Epidermal melanocyte (primary cell): ENCODE data around the gene MAPK4.
"Not testable (repeated sequence)": the region's sequence is repeated elsewhere in the genome, so short reads cannot be mapped to it uniquely, and the experiment has no call there.

ENCODE experiments used
- DNase-seq: peaks from one replicate; pipeline ENCODE4 v3.0.0; 2011; ENCODE audit warnings: low spot score; ENCODE audit not compliant: insufficient read length

The MAPK4 gene

DNA sequence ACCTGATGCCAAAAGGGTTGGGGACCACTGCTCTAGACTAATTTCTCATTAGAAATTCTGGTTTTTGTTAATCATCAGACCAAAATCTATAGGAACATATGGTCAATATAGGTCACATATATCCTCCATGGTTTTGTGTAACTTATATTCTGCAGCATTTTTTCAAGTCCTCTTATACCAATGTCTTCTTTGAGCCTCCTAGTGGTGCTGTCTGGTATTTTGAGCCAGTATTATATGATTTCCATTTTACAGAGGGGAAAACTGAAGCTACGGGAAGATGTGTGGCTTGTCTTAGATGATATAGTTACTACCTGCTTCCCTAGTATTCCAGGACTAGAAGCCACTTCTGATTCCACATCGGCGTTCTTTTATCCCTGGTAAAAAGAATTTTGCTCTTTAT lies 13.8 kb downstream of the MAPK4 start:
- DNase-seq, result no peak

DNA sequence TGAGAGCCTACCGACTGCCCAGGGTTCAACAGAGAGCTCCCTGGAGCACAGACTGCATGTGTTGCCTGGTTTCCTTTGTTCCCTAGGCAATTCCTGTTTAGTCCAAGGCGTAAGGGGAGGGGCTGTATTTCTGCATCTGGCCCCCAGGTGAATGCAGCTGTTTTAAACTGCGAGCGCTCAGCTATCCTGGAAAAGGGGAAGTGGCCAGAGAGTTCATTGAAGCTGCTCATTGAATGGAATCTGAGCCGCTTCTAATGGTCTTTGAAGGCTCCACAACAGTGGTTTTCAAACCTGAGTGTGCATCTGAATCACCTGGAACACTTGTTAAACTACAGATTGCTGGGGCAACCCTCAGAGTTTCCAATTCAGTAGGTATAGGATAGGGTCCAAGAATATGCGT lies 18.1 kb downstream of the MAPK4 start:
- no peak for DNase-seq

DNA sequence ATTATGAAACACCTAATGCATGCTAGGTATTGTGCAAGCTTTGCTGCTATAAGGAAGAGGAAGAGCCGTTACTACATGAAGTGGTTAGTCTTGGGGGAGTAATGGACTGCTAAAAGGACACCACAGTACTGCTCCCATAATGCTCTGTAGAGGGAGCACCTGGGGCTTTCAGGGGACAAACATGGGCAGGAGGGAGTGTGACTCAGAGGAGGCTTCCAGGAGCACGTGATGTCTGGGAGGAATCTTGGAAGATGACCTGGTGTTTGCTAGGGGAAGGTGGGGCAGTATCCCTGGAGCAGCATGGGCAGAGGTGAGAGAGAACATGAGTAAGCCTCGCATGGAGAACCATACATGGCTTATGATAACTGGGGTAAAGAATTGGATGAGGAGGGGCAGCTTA lies 18.8 kb downstream of the MAPK4 start:
- no peak for DNase-seq

DNA sequence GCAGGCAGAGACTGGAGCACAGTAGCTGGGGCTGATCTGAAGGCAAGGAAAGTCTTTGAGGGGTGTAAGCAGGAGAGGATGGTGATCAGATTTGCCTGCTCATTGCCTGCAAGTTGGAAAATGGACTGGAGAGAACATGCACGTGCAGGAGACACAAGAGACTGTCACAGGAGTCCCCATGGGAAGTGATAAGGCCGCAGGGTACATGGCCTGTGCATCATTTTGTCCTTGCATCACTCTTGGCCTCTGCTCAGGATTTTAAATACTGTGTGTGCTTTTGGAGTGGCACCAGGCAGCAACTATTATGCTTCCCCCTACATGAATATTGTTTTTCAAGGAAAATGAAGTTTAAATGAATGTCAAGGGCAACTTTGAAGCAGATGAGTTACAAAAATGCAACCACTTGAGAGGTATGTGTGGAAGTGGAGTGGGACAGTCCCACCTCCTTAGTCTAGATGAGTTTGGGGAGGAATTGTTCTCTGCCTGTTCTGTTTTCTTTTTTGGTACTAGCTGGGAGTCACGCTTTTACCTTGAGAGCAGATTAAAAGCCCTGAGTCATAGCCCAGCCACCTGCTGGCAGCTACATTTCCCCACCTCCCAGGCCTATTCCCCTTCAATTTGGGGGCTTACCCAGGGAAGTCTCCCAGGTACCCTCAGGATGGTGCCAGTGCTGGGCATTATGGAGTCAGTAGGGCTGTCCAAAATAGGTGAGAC lies 19.3 kb downstream of the MAPK4 start:
- DNase-seq, result no peak

DNA sequence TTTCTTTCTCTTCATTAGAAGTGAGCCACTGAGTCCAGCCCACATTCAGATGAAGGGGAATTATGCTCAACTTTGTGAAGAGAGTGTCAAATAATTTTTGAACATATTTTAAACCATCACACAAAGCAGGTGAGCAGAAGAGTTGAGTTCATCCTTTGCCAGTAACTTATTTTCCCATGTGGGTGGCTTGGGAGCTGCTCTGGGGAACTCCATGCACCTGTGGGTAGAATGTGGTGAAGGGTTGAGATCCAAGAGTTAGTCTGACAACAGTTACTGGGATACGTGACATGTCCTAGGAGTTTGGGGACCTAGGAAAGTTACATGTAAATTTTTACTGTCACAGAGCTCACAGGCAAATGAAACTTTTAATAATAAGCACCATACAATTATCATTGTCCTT lies 21.6 kb downstream of the MAPK4 start:
- DNase-seq, result no peak

DNA sequence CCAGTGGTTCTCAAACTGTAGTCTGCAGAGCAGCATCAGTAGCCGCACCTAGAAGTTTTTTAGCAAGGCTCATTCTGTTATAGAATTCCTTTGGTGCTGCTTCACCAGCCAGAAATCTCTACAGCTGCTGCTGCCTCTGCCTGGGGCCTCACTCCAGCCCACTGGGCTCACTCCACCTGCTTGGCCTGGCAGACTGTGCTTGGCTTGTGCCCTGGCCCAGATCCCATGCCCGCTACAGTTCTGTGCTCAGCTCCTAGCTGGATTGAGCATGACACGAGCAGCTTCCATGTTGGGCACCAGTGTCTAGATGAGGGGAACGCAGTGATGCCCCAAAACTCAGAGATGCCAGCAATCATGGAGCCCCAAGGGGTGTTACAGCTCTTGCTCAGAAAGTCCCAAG lies 22.6 kb downstream of the MAPK4 start:
- DNase-seq, result no peak

DNA sequence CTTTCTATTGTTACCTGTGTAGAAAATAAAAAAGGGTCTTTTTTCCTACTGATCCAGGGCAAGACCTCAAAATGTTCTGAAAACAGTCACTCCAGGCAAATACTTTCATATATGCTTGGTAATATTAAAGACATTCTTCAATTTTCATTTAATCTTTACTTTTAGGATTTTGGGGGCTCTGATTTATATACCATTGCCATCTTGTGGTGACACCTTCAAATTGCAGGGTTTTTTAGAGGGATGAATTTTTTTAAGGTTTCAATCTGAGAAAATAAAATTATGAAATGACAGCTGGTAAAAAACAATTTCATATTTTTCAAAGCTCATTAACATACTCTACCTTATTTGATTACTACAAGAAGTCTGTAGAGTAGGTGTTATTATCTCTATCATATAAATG lies 26.8 kb downstream of the MAPK4 start:
- DNase-seq, result no peak

DNA sequence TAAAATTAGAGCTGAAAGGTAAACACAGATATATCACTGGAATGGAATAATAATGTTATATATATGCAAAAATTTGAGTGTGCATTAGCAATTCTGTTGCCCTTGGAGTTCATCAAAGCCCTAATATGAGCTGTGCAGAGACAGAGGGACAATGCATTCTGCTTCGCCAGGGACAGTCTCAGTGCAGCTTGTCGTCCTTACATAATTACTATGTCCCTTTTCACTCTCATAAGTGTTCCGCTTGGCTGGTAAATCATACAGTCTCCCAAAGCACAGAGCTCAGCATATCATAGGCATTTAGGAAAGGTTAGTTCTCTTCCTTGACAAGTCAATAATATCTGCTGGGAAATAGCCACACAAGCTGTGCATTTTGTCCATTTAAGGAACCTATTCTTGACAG lies 30.7 kb downstream of the MAPK4 start:
- DNase-seq, result no peak

DNA sequence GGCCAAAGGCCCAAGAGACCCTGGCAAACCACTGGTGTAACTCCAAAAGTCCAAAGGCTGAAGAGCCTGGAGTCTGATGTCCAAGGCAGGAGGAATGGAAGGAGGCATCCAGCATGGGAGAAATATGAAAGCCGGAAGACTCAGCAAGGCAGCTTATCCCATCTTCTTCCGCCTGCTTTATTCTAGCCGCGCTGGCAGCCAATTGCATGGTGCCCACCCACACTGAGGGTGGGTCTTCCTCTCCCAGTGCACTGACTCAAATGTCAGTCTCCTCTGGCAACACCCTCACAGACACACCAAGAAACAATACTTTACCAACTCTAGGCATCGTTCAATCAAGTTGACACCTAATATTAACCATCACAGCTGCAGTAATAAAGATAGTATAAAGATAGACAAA lies 34.1 kb downstream of the MAPK4 start:
- no peak for DNase-seq

DNA sequence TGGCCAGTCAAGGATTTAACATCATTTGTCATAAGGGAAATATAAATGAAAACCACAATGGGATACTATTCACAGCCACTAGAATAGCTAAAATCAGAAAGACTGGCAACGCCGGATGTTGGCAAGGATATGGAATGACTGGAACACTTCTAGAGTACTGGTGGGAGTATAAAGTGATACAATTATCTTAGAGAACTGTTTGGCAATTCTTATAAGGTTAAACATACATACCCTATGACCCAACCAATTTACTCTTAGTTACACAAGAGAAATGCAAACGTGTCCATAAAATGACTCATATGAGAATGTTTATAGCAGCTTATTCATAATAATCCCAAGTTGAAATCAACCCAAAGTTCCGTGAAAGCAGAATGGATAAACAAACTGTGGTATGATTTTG lies 35.1 kb downstream of the MAPK4 start:
- no peak for DNase-seq

DNA sequence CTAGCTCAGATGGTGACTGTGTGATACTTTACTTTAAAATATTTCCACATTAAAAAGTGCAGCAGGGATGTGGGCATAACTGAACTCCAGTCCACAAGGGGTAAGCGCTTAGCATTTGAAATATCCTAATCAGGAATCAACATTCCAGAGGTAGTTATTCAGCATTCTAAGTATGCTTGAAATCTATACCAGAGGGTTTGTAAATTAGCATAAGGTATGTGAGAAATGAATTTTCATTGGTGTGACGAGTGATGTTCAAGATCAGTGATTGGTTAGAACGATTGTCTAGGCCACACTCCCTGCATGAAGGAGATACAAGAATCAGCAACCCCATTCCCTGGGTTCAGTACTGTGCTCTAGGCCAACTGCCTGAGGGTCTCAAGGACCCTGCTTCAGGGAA lies 42.6 kb downstream of the MAPK4 start:
- no peak for DNase-seq

DNA sequence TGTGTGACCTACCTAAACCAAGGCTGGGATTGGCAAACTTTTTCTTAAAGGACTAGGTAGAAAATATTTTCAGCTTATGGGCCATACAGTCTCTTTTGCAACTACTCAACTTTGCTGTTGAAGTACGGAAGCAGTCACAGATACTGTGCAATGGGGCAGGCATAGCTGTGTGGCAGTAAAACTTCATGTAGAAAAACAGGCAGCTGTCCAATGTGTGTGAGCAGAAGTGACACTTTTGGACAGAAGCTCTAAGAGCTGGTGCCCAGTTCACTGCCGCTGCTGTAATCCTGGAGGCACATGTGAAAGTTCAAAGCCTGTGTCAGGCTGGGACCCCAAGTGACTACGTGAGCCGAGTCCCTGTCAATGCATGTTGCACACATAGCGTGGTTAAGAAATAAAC lies 46.7 kb downstream of the MAPK4 start:
- DNase-seq, result no peak

DNA sequence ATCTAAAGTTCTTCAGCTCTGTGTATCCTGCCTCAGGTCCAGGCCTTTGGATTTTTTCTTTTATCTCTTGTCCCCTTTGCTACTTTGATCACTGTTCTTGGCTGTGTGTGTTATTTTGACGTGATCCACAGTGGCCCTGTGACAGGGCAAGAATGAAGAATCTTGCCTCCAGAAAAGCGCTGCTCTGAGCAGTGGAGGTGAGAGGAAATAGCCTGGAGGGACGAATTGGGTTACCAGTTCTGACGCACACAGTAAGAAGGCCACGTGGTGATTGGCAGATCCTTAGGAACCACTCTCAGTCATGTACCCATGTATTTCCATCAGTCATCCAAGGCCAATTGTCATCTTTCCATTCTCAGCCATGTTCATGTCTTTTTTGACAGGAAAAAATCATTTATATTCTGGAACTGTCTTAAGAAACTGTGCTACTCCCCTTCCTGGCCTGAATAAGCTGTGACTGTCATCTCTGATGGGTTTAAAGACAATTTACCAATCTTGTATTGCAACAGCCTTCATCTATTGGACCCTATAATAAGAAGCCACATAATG lies 47.6 kb downstream of the MAPK4 start:
- no peak for DNase-seq

DNA sequence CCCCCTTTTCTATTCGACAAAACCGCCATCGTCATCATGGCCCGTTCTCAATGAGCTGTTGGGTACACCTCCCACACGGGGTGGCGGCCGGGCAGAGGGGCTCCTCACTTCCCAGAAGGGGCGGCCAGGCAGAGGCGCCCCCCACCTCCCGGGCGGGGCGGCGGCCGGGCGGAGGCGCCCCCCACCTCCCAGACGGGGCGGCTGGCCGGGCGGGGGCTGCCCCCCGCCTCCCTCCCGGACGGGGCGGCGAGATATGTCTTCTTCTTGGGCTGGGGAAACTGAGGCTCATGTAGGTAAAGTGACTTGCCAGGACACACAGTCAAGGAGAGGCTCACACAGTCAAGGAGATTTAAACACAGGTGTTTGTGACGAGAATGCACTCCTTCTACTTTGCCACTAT lies 49.3 kb downstream of the MAPK4 start:
- DNase-seq, result not testable (repeated sequence)

DNA sequence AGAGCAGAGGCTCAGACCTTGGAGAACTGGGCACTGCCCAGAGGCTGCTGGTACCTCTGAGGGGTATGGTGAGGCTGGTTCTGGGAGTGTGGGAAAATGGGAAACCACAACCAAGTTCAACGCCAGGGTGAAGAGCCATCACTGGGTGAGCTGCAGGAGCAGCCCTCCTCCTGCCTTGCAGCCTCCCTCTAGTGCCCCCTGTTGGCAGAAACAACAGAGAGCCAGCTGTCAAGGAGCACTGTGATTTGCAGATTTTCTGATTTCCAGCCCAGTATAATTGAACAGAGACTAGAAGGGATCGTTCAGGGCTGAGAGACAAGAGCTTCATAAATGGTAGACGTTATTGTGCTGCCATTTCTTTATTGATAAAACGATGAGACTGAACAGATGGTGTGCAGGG lies 50.5 kb downstream of the MAPK4 start:
- no peak for DNase-seq

DNA sequence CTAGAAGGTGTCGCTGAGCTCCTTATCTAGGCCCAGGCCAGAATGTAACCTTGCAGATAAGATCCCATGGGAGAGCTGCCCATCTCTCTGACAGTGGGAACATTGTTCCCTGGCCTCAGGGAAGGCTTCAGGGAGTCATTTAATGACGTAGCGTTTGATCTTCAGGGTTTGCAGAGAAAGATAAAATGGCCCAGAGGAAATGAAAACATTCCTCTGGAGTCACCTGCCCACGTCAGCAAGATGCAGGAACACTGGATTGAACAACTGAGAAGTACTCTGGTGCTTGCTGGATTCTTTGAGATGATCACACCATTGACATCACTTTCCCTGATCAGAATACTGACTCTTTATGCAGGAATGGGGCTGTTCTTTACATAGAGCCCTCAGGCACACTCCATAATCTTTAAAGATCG lies 51.6 kb downstream of the MAPK4 start:
- DNase-seq, result no peak

DNA sequence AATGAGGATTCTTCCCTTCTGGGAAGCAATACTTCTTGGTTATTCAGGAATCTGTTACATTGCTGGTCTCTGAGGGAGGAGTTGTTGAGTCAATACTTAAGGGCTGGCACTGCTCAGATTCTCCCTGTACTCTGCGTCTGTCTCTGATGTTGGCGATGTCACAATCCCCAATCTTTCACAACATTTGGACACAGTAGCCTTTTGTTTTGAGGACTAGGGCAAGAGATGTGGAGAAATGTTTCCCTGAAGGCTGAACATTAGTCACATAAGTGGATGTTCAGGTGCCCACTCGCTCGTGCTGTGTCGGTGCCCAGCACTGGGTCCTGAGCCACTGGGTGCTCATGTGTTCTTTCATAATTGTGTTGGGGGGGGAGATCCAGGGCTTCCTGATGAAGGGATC lies 55.0 kb downstream of the MAPK4 start:
- DNase-seq, result no peak

DNA sequence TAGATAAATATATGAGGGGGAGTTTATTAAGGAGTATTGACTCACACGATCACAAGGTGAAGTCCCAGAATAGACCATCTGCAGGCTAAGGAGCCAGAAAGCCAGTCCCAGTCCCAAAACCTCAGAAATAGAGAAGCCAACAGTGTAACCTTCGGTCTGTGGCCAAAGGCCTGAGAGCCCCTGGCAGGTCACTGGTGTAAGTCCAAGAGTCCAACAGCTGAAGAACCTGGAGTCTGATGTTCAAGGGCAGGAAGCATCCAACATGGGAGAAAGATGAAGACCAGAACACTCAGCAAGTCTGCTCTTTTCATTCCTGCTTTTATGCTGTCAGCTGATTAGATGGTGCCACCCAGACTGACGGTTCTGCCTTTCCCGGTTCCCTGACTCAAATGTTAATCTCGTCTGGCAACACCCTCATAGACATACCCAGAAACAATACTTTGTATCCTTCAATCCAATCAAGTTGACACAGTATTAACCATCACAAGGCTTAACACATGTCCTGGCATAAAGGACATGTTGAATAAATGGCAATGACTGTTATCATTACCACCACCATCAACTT lies 56.7 kb downstream of the MAPK4 start:
- DNase-seq, result no peak

DNA sequence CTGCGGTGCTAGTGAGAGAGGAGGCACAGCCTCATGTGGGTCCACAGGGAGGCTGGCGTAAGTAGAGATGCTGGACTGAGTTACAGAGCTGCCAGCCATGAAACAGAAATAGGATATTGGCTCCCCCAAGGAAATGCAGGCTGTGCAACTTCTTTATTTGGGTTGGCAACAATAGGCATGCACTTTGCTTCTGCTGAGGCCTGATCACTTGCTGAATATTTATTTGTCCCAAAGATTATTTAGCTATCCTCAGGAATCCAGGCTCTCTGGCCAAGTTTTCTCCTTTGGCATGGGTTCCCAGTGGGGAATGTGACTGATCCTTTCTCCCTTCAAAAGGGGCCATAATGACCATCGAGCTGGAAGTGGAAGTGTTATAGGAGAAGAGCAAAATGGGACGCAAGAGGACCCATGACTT lies 60.0 kb downstream of the MAPK4 start:
- DNase-seq, result no peak

DNA sequence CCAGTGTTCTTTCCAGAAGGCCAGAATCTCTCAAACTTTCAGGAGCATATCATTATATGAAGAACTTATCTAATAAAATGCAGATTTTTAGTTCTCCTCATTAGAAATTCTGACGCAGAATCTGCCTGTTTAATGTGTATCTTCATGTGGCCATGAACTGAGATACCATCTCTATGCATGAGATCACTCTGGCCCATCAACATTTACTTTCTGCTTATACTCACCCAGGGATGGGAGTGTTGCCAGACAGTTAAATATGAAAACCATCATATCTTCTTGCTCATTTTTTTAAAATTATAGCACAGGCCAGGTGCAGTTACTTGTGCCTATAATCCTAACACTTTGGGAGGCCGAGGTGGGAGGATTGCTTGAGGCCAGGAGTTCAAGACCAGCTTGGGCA lies 60.4 kb downstream of the MAPK4 start:
- no peak for DNase-seq

DNA sequence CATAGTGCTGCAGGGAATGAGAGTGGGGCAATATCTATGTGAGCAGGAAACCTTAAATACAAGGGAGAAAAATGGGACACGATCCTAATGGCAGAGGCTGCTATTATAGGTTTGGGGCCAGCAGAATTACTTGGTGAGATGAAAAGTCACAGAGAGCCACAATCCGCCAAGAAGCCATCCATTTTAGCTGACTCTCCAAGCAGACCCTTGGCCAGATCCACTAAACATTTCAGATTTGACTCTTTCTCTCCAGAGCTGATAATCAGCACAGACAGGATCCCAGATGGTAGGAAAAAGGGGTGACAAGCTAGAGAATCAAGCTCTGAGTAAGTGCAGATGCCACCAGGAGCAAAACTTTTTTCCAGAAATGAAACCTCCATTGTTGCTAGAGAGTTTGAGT lies 61.5 kb downstream of the MAPK4 start:
- no peak for DNase-seq

DNA sequence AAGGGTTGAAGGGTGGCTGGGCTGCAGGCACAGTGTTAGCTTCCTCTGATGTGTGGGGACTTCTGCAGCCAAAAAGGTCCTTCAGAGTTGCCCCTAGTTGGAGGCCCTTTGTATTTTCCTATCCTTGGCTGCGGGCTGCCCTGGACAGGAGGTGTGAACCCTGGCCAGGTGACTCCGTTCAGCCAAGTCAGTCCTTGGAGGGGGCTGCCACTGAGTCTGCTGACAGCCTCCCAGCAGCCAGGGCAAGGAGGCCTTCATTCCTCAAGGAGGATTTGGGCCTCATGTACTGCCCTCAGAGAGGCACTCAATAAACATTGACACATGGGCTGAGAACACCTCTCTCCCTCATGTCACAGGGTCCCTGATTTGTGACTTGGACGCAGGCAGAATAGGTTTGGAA lies 62.4 kb downstream of the MAPK4 start:
- no peak for DNase-seq

DNA sequence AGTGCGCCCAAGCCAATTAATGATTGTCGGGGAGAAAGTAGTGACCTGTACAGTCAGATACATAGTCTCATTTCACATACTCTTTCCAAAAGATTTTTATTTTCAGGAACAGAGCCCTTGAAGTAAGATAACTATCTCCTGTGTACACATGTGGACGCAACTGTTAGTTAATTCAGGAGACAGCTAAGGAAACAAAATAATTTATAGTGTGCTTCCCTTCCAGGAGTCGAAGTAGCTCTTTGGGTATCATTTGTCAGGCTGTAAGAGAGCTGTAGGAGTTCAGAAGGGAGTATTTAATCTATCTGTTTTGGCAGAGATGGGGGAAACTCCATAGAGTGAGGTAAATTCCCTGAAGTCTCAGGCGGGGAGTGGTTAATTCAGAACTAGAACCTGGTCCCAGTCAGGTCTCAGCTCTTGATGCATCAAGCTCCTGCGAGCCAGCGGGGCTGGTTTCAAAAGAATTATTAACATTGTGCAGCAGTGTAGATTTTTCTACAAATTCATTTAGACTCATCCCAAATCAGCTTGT lies 63.0 kb downstream of the MAPK4 start:
- DNase-seq, result no peak
